Erythroblast (primary cell): Measurements from ENCODE around the gene CAMSAP1.

Experiments used
- DNase-seq, 2 experiments: peaks; one replicate each; lab custom pipeline; 2025; lab: John Stamatoyannopoulos, UW
- GATA1 ChIP-seq: IDR thresholded peaks from 2 replicates; pipeline ENCODE4 v1.6.1; 2011; ENCODE audit warnings: low read depth, mild to moderate bottlenecking, control low read depth, low read length, moderate library complexity
- POLR2A ChIP-seq: IDR thresholded peaks from 2 replicates; pipeline ENCODE4 v1.6.1; 2011; ENCODE audit warnings: mild to moderate bottlenecking, low read length

Gene CAMSAP1

GRCh38 chr9:135930446-135931345 lies 23.4 kb upstream of the CAMSAP1 start:
- TF ChIP-seq POLR2A (no peak), GATA1 (no peak)
- no peak for DNase-seq

GRCh38 chr9:135929656-135930445 lies 22.5 kb upstream of the CAMSAP1 start:
- TF ChIP-seq GATA1: no peak
- no peak for TF ChIP-seq POLR2A
- DNase-seq: no peak

DNA sequence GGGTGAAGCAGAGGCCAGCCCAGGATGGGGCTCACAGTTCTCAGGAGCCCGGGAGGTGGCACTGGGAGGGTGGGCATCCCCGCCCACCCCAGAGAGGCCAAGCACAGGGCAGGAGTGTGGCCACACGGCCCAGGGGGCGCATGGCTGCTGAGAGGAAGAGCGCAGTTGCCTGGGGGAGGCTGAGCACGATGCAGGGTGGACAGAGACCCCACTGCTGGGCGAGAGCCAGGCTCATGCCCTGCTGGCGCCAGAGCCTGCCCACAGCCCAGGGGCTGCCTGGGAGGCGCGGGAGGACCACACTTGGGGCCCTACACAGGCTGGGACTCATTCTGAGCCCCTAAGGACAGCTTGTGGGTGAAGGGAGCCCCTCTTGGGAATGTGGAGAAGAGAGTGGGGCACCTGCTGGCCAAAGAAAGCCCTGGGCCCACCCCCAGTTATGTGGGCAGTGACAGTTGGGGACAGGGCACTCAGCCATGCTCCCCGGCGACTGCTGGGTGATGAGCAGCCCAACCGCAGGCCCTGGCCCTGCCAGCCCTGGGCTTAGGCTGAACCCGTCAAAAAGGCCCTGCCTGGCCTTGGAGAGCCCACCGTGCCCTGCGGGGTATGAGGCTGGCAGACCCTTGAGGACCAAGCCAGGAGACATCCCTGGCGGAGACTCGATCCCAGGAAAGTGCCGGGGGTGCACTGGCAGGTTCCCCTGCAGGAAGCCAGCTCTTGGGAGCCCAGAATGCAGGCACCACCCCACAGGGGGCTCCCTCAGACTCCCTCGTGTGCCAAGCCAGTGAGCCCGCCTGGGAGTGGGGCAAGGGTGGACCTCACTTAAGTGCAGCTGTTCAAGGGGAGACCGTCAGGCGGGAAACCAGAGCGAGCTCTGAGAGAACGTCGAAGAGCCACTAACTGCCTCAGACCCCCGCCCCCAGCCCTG lies 21.6 kb upstream of the CAMSAP1 start:
- TF ChIP-seq POLR2A: no peak
- no peak for DNase-seq

DNA sequence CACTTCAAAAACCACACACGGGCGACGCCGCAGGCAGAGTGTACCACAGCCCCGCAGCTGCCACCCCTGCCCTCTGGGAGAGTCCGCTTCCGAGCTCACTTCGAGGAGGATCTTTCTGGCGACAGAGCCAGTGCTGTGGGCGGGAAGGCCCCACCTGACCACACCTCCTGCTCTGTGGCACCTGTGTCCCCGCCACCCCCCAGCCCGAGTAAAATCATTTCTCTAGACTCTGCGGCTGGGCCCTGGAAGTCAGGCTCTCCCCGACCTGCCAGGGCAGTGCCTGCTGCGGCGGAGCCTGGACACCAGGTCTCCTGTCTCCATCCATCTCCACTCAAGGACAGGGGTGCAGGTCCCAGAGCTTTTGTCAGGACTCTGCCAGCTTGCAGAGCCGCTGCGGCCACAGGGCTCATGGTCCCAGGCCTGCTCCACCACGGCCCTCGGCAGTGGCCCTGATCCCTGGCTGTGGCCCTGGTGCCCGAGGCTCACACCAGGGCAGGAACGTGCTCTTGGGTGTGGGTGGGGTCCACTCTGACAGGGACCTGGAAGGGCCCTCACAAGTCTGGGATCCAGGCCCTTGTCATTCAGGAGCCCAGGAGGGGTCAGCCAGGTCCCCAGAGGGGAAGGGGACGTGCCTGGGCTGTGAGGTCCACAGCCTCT lies 20.9 kb upstream of the CAMSAP1 start:
- TF ChIP-seq POLR2A (no peak), GATA1 (no peak)
- DNase-seq: no peak

GRCh38 chr9:135927195-135928013 lies 20.1 kb upstream of the CAMSAP1 start:
- TF ChIP-seq POLR2A (no peak), GATA1 (no peak)
- peak in 1 of 2 experiments; percentile 45 for DNase-seq

DNA sequence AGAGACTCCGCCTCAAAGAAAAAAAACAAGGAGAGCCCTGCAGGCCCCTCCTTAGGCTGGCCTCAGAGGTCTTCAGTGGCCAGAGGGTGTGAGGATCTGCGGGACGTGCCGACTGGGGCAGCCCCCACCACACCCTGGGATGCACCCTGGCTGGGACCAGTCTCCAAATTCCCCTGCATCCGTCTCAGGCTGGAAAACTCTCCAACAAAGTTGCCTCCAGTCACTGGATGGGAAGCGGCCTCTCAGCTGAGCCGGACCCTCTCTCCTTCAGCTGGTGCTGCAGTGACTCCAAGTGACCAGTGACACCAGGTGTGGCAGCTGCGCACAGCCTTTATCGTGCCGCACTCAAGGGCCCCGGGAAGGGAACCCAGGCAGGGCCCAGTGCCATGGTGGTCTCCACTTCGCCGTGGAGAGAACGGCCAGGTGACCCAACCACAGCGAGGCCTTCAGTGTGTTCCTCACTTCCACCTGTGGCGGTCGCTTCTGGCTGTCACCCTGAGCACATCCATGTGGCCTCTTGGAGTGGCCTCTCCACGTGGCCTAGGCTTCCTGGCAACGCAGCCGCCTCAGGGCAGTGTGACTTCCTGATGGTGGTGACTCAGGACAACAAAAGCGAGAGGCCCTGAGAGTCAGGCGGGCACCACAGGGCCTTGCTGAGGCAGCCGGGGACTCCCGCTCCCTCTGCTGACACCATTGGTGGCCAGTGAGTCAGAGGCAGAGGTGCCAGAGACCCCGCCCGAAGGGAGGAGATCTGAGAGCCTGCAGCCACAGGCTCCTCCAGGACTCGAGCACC lies 19.3 kb upstream of the CAMSAP1 start:
- peak; percentile 81 to 86 for DNase-seq
- TF ChIP-seq POLR2A (no peak), GATA1 (no peak)

GRCh38 chr9:135925496-135926133 lies 18.3 kb upstream of the CAMSAP1 start:
- no peak for TF ChIP-seq POLR2A
- no peak for TF ChIP-seq GATA1
- DNase-seq: no peak

- TF ChIP-seq POLR2A (no peak), GATA1 (no peak)
- DNase-seq: no peak
Measured at GRCh38 chr9:135924628-135925338, 17.4 kb upstream of the CAMSAP1 start.

GRCh38 chr9:135923508-135923907 lies 16.2 kb upstream of the CAMSAP1 start:
- no peak for DNase-seq
- TF ChIP-seq POLR2A: no peak
- no peak for TF ChIP-seq GATA1

GRCh38 chr9:135921749-135922310 lies 14.5 kb upstream of the CAMSAP1 start:
- TF ChIP-seq GATA1 (no peak), POLR2A (no peak)
- no peak for DNase-seq
